ENCODE measurements around the gene TBC1D22A. TPM values are rescaled to one million over a fixed set of nuclear protein-coding genes. Genes with fewer than 3 reads are reported as not detected.

The TBC1D22A gene
- total and polyA plus RNA-seq, 2 experiments from 2014 or later = 9.6 to 13.3 TPM

- Histone ChIP-seq H3K27me3 (ENCODE audit: insufficient read depth) (no peaks in the 10 kb centered on the region), H2AFZ (no peak overlapping the region), H3K4me2 (no peak overlapping the region), H3K4me3 (no peak overlapping the region), H3K27ac (ENCODE audit: low read depth) (no peak overlapping the region), H3K36me3 (ENCODE audit: insufficient read depth) (no peaks in the 10 kb centered on the region), H3K9me2 (ENCODE audit: insufficient read depth) (no peaks in the 10 kb centered on the region), H3K4me1 (ENCODE audit: insufficient read depth) (no peaks in the 10 kb centered on the region), H3K79me2 (replicated peaks; ENCODE audit: insufficient read depth) (no peaks in the 10 kb centered on the region), H3F3A (replicated peaks; ENCODE audit: low read depth) (no peaks in the 10 kb centered on the region), H4K20me1 (replicated peaks; ENCODE audit: insufficient read depth) (no peaks in the 10 kb centered on the region)
- Mint-ChIP-seq H3K4me1 (peaks cover 5% of the 10 kb centered on the region; the same call in 2 of the 3 replicates), H3K27me3 (ENCODE audit: insufficient read depth, low read depth, poor library complexity) (peaks cover 11% of the 10 kb centered on the region), H3K36me3 (ENCODE audit: low read depth) (no peaks in the 10 kb centered on the region), H3K27ac (no peak overlapping the region), H3K4me3 (no peak overlapping the region), H3K9me3 (no peaks in the 10 kb centered on the region)
- TF ChIP-seq POLR2AphosphoS5 (IDR thresholded peaks at IDR 0.05; ENCODE audit: low read depth) (no peak), NANOG (IDR thresholded peaks at IDR 0.05; ENCODE audit: borderline replicate concordance) (no peak), ETS1 (IDR thresholded peaks at IDR 0.05) (no peak), ZNF114 (CRISPR knock-in tag; IDR thresholded peaks at IDR 0.05) (no peak), EZH2phosphoT487 (IDR thresholded peaks at IDR 0.05; ENCODE audit: unreplicated experiment) (no peak), STAT1 (IDR thresholded peaks at IDR 0.05; ENCODE audit: unreplicated experiment) (no peak), REST (IDR thresholded peaks at IDR 0.05; ENCODE audit: unreplicated experiment) (no peak), JUNB (IDR thresholded peaks at IDR 0.05; ENCODE audit: unreplicated experiment) (no peak), ZNF331 (CRISPR knock-in tag; IDR thresholded peaks at IDR 0.05; ENCODE audit: low read depth) (no peak), CTCF (conservative IDR thresholded peaks at IDR 0.05; ENCODE audit: low read depth in 2 of 2) (no peak)
- ATAC-seq (no peak), DNase-seq (ENCODE audit: low spot score) (no peak)
These were observed 19.8 kb upstream of the TBC1D22A start for GRCh38 chr22:46742576-46743221.
